HepG2 (cell line): Measurements from ENCODE around the gene HCN4. TPM values are rescaled to one million over a fixed set of nuclear protein-coding genes. Genes with fewer than 3 reads are reported as not detected.

Experiments used
- ATAC-seq: fragments of 200-7000 bp; cut with Tn5 transposase; 3 replicates; pipeline ENCODE4 v1.9.1; 2020; ENCODE audit warnings: mild to moderate bottlenecking, moderate library complexity
- BruUV-seq: library from RNA; stranded (reverse); fragments of 400-500 nt; replicated peaks from 2 replicates; lab custom pipeline; 2021; lab: Mats Ljungman, UMichigan
- CTCF ChIA-PET: fragments of 300-600 bp; formaldehyde crosslinking; extraction: SDS; loops from one replicate; lab custom pipeline; 2021; ENCODE audit warnings: low total read pairs, inconsistent platforms, low intra/inter-chr PET ratio; lab: Yijun Ruan, JAX
- POLR2A ChIA-PET: fragments of 350-600 bp; sonication (Branson Sonifier 250); formaldehyde crosslinking; loops from one replicate; lab custom pipeline; 2020; ENCODE audit warnings: antibody characterized with exemption, inconsistent platforms; lab: Yijun Ruan, JAX
- DNase-seq: peaks from one replicate; pipeline ENCODE4 v3.0.0-alpha.2; 2015; ENCODE audit warnings: low spot score
- FAIRE-seq: peaks from 3 replicates; lab custom pipeline; 2011; peaks lifted over from hg19 to GRCh38; lab: Jason Lieb, UNC
- H2AFZ ChIP-seq: one replicate; pipeline ENCODE4 v1.6.1; 2011; ENCODE audit warnings: low read length, inconsistent platforms
- H3K27ac ChIP-seq: fragments of 300-600 bp; 3 replicates; pipeline ENCODE4 v1.8.0; 2011; ENCODE audit warnings: mixed run types, mild to moderate bottlenecking, mixed read lengths, low read length, inconsistent platforms; ENCODE audit not compliant: insufficient read depth; ENCODE audit errors: extremely low read length
- H3K27me3 ChIP-seq, 2 experiments: fragments of 200-600 bp in 1 of 2; 2 replicates in 1 of 2; 3 replicates in 1 of 2; pipeline versions ENCODE4 v1.6.0 to v1.8.0; 2011; ENCODE audit warnings: low read length in 2 of 2, mild to moderate bottlenecking in 2 of 2, moderate library complexity in 2 of 2, inconsistent platforms in 1 of 2; ENCODE audit not compliant: insufficient read depth in 2 of 2, control insufficient read depth in 1 of 2
- H3K36me3 ChIP-seq, 2 experiments: fragments of 200-600 bp in 1 of 2; replicated peaks in 1 of 2; 2 replicates in 1 of 2; 3 replicates in 1 of 2; pipeline versions ENCODE4 v1.5.1 to v1.8.0; 2011; ENCODE audit warnings: low read length in 2 of 2, inconsistent platforms in 1 of 2; ENCODE audit not compliant: insufficient read depth in 2 of 2, control insufficient read depth in 1 of 2
- H3K4me1 ChIP-seq: 2 replicates; pipeline ENCODE4 v1.5.1; 2012; ENCODE audit warnings: low read length, inconsistent platforms; ENCODE audit not compliant: insufficient read depth
- H3K4me2 ChIP-seq: 2 replicates; pipeline ENCODE4 v1.6.0; 2011; ENCODE audit warnings: low read depth, low read length, inconsistent platforms
- H3K4me3 ChIP-seq, 3 experiments: fragments of 200-600 bp in 1 of 3; sonication (generic), shearing (Covaris generic) in 1 of 3; replicated peaks in 1 of 3; 2 replicates each; pipeline ENCODE4 v1.5.1; 2011 to 2016; ENCODE audit warnings: low read length in 3 of 3, inconsistent platforms in 2 of 3, low read depth in 2 of 3, mild to moderate bottlenecking in 2 of 3, control low read depth in 1 of 3, mixed read lengths in 1 of 3; ENCODE audit not compliant: insufficient read depth in 1 of 3
- H3K79me2 ChIP-seq: one replicate; pipeline ENCODE4 v1.6.1; 2011; ENCODE audit warnings: low read length, inconsistent platforms; ENCODE audit not compliant: insufficient read depth
- H3K9ac ChIP-seq: 2 replicates; pipeline ENCODE4 v1.6.0; 2011; ENCODE audit warnings: mild to moderate bottlenecking, low read depth, low read length, inconsistent platforms; ENCODE audit not compliant: insufficient read depth
- H3K9me3 ChIP-seq: 2 replicates; pipeline ENCODE4 v1.5.1; 2012; ENCODE audit warnings: mild to moderate bottlenecking, low read length
- H4K20me1 ChIP-seq: 2 replicates; pipeline ENCODE4 v1.6.0; 2011; ENCODE audit warnings: inconsistent platforms, mild to moderate bottlenecking, low read length, moderate library complexity; ENCODE audit not compliant: insufficient read depth
- ARHGAP35 ChIP-seq: sonication (generic); formaldehyde crosslinking; IDR thresholded peaks from 2 replicates; pipeline ENCODE4 v1.9.0; 2022; ENCODE audit warnings: mild to moderate bottlenecking, inconsistent platforms, moderate library complexity, missing genetic modification reagents, borderline replicate concordance
- FOXP1 ChIP-seq, 2 experiments: fragments of 450-650 bp in 1 of 2; IDR thresholded peaks; 2 replicates each; pipeline ENCODE4 v1.6.1; 2017 to 2018; ENCODE audit warnings: antibody characterized with exemption in 1 of 2
- JARID2 ChIP-seq: sonication (generic); formaldehyde crosslinking; IDR thresholded peaks from 2 replicates; pipeline ENCODE4 v1.8.1; 2023; ENCODE audit warnings: missing genetic modification reagents, inconsistent platforms; ENCODE audit not compliant: insufficient replicate concordance
- KAT8 ChIP-seq: IDR thresholded peaks from 2 replicates; pipeline ENCODE4 v1.6.1; 2016; ENCODE audit warnings: missing genetic modification reagents, missing compliant biosample characterization
- SOX13 ChIP-seq, 3 experiments: fragments of 450-650 bp in 1 of 3; sonication (generic) in 1 of 3; formaldehyde crosslinking in 1 of 3; IDR thresholded peaks in 2 of 3; conservative IDR thresholded peaks in 1 of 3; 2 replicates each; pipeline versions ENCODE4 v1.5.0 to v1.6.1; 2016 to 2020; ENCODE audit warnings: antibody characterized with exemption in 1 of 3, mild to moderate bottlenecking in 1 of 3, missing compliant biosample characterization in 1 of 3, missing genetic modification reagents in 1 of 3, moderate library complexity in 1 of 3
- TCF7 ChIP-seq: sonication (generic); IDR thresholded peaks from 2 replicates; pipeline ENCODE4 v1.6.1; 2016; ENCODE audit warnings: antibody characterized with exemption, low read depth
- THAP11 ChIP-seq: IDR thresholded peaks from 2 replicates; pipeline ENCODE4 v1.6.1; 2016; ENCODE audit warnings: missing biosample characterization, missing genetic modification reagents
- ZNF232 ChIP-seq: sonication (generic); formaldehyde crosslinking; IDR thresholded peaks from 2 replicates; pipeline ENCODE4 v1.4.0; 2020; ENCODE audit warnings: missing genetic modification reagents, borderline replicate concordance
- ZNF276 ChIP-seq: sonication (generic); formaldehyde crosslinking; IDR thresholded peaks from 2 replicates; pipeline ENCODE4 v1.4.0; 2020; ENCODE audit warnings: mild to moderate bottlenecking, low read depth, missing genetic modification reagents
- ZNF281 ChIP-seq: sonication (generic); formaldehyde crosslinking; IDR thresholded peaks from 2 replicates; pipeline ENCODE4 v1.4.0; 2020; ENCODE audit warnings: missing genetic modification reagents, borderline replicate concordance
- ZNF501 ChIP-seq: sonication (generic); formaldehyde crosslinking; IDR thresholded peaks from 2 replicates; pipeline ENCODE4 v1.5.1; 2020; ENCODE audit warnings: mild to moderate bottlenecking, moderate library complexity, missing genetic modification reagents
- ZNF816 ChIP-seq: sonication (generic); formaldehyde crosslinking; IDR thresholded peaks from 2 replicates; pipeline ENCODE4 v1.8.0; 2022; ENCODE audit warnings: missing genetic modification reagents, mild to moderate bottlenecking, borderline replicate concordance
- WGBS: methylation state at CpG from one replicate; pipeline ENCODE4 v1.1.6; 2017; ENCODE audit warnings: low lambda C conversion rate; 5-methylcytosine and 5-hydroxymethylcytosine counted together
- in situ Hi-C: cut with HindIII; loops from 2 replicates; pipeline ENCODE4 v1.10.0; 2017; ENCODE audit warnings: low pct_unique_long_range_greater_than_20kb; ENCODE audit not compliant: extremely low pct_ligation_motif_present
- intact Hi-C: fragments of 100-400 bp; cut with micrococcal nuclease; formaldehyde crosslinking; loops from one replicate; pipeline ENCODE4 v1.10.0; 2022; ENCODE audit not compliant: unreplicated experiment
- polyA plus RNA-seq, 8 experiments: library from polyadenylated mRNA; depleted of rRNA in 3 of 8; stranded (reverse) in 7 of 8; unstranded in 1 of 8; fragments of >200 nt; fragmentation: Illumina TruSeq in 4 of 8; extraction: Trizol in 4 of 8; gene quantifications; 2 replicates each; pipeline versions ENCODE4 v1.2.1 to v1.2.3, GENCODE V29; 2011 to 2016; ENCODE audit warnings: low read depth in 4 of 8, missing spikeins in 1 of 8, mixed read lengths in 1 of 8; ENCODE audit not compliant: insufficient read depth in 1 of 8
- total RNA-seq, 5 experiments: library from RNA; depleted of rRNA; stranded (reverse); fragments of >200 nt; fragmentation: Illumina TruSeq; extraction: Trizol; gene quantifications; 2 replicates each; pipeline ENCODE4 v1.2.3, GENCODE V29; 2016; ENCODE audit warnings: low read depth in 1 of 5

HCN4 gene
- total and polyA plus RNA-seq, 2 of the 13 experiments (the other 11 are each of a cell fraction or from before 2014, with no cell fraction given) = not detected

- no peaks in the 10 kb centered on the region for H3K9me3 ChIP-seq
- ATAC-seq (no peak), DNase-seq (no peak), FAIRE-seq (no peak)
- H3K9ac ChIP-seq = no peak overlapping the region
- TF ChIP-seq KAT8 (no peak), TCF7 (no peak), ARHGAP35 (CRISPR knock-in tag) (no peak), THAP11 (CRISPR knock-in tag) (no peak)
- no peak overlapping the region for H3K4me3 ChIP-seq
- H3K79me2 ChIP-seq = no peaks in the 10 kb centered on the region
- no peak overlapping the region for H2AFZ ChIP-seq
- in situ Hi-C loops (no loop called here), intact Hi-C loops (no loop called here)
- H3K4me2 ChIP-seq = no peak overlapping the region
- no TSS peak for BruUV-seq
- H3K27me3 ChIP-seq = peaks cover 5 to 34% of the 10 kb centered on the region in 2 experiments; a peak in 4 of 5 replicates
- ChIA-PET CTCF (no interaction called here), POLR2A (no interaction called here)
- 23% methylated on average over 8 of the region's 8 CpGs for WGBS
- H4K20me1 ChIP-seq = no peaks in the 10 kb centered on the region
- no peak overlapping the region for H3K27ac ChIP-seq
- no peaks in the 10 kb centered on the region for H3K36me3 ChIP-seq
- no peaks in the 10 kb centered on the region for H3K4me1 ChIP-seq
Measured at GRCh38 chr15:73337187-73337586, 31.6 kb downstream of the HCN4 start.

- CTCF ChIA-PET = no interaction called here
- H4K20me1 ChIP-seq = no peaks in the 10 kb centered on the region
- H3K4me2 ChIP-seq = no peak overlapping the region
- no peak for FAIRE-seq
- H3K27me3 ChIP-seq = peaks cover 5 to 38% of the 10 kb centered on the region in 2 experiments; a peak in 4 of 5 replicates
- no TSS peak for BruUV-seq
- H3K9ac ChIP-seq = no peak overlapping the region
- no peak for ATAC-seq
- H3K79me2 ChIP-seq = no peaks in the 10 kb centered on the region
- in situ Hi-C loops = no loop called here
- no peaks in the 10 kb centered on the region for H3K36me3 ChIP-seq
- H3K4me3 ChIP-seq = no peak overlapping the region
- 12% methylated on average over 7 of the region's 7 CpGs for WGBS
- no peaks in the 10 kb centered on the region for H3K9me3 ChIP-seq
- H2AFZ ChIP-seq = no peak overlapping the region
- POLR2A ChIA-PET = no interaction called here
- TF ChIP-seq SOX13 (IDR thresholded peaks at IDR 0.05) (no peak), SOX13 (CRISPR knock-in tag; conservative IDR thresholded peaks at IDR 0.05 in 1 of 2, IDR thresholded peaks at IDR 0.05 in 1 of 2) (no peak), ZNF501 (CRISPR knock-in tag) (no peak), FOXP1 (IDR thresholded peaks at IDR 0.05) (no peak), FOXP1 (CRISPR knock-in tag; IDR thresholded peaks at IDR 0.05) (no peak), ZNF232 (no peak), JARID2 (no peak), ZNF276 (CRISPR knock-in tag) (no peak), ZNF281 (CRISPR knock-in tag) (no peak), ZNF816 (CRISPR knock-in tag) (no peak)
- TF ChIP-seq, all 625 proteins: peak for 0
- H3K27ac ChIP-seq = no peak overlapping the region
- H3K4me1 ChIP-seq = no peaks in the 10 kb centered on the region
- intact Hi-C loops = no loop called here
- no peak for DNase-seq
Measured at GRCh38 chr15:73336756-73337155, 32.0 kb downstream of the HCN4 start.
